ENCODE results near the gene FDX2.

- TF ChIP-seq, protein P1, sequence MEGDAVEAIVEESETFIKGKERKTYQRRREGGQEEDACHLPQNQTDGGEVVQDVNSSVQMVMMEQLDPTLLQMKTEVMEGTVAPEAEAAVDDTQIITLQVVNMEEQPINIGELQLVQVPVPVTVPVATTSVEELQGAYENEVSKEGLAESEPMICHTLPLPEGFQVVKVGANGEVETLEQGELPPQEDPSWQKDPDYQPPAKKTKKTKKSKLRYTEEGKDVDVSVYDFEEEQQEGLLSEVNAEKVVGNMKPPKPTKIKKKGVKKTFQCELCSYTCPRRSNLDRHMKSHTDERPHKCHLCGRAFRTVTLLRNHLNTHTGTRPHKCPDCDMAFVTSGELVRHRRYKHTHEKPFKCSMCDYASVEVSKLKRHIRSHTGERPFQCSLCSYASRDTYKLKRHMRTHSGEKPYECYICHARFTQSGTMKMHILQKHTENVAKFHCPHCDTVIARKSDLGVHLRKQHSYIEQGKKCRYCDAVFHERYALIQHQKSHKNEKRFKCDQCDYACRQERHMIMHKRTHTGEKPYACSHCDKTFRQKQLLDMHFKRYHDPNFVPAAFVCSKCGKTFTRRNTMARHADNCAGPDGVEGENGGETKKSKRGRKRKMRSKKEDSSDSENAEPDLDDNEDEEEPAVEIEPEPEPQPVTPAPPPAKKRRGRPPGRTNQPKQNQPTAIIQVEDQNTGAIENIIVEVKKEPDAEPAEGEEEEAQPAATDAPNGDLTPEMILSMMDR (conservative IDR thresholded peaks at IDR 0.05; ENCODE audit: low read depth, low read length) = no peak
- no peak for TF ChIP-seq EZH2 (IDR thresholded peaks at IDR 0.05; ENCODE audit: low read length, unreplicated experiment)
- TF ChIP-seq EZH2phosphoT487 (IDR thresholded peaks at IDR 0.05; ENCODE audit: borderline replicate concordance, low read length) = no peak
Measured at GRCh38 chr19:10332965-10333757, 17.3 kb upstream of the FDX2 start, which contains the start of gene RAVER1.
